Keratinocyte (primary cell): ENCODE measurements around the gene NOS1AP. TPM values are rescaled to one million over a fixed set of nuclear protein-coding genes. Genes with fewer than 3 reads are reported as not detected.

Source experiments
- DNase-seq: peaks from one replicate; pipeline ENCODE4 v3.0.0-alpha.2; 2011; ENCODE audit warnings: low read depth, missing footprints, low spot score
- FAIRE-seq: peaks from 2 replicates; lab custom pipeline; 2011; peaks lifted over from hg19 to GRCh38; lab: Jason Lieb, UNC
- H2AFZ ChIP-seq: 2 replicates; pipeline ENCODE4 v1.6.0; 2012; ENCODE audit warnings: low read length, control low read depth, inconsistent platforms; ENCODE audit not compliant: control insufficient read depth
- H3K27ac ChIP-seq: 2 replicates; pipeline ENCODE4 v1.5.1; 2011; ENCODE audit warnings: low read length; ENCODE audit not compliant: control insufficient read depth, insufficient read depth
- H3K27me3 ChIP-seq: 3 replicates; pipeline ENCODE4 v1.6.0; 2011; ENCODE audit warnings: low read length; ENCODE audit not compliant: control insufficient read depth, insufficient read depth; ENCODE audit errors: extremely low read depth
- H3K36me3 ChIP-seq, 2 experiments: 2 replicates in 1 of 2; 3 replicates in 1 of 2; pipeline ENCODE4 v1.5.1; 2011; ENCODE audit warnings: low read length in 2 of 2, mild to moderate bottlenecking in 1 of 2; ENCODE audit not compliant: control insufficient read depth in 2 of 2, insufficient read depth in 2 of 2; ENCODE audit errors: extremely low read depth in 1 of 2
- H3K4me1 ChIP-seq: 3 replicates; pipeline ENCODE4 v1.5.1; 2011; ENCODE audit warnings: low read length; ENCODE audit not compliant: control insufficient read depth, insufficient read depth; ENCODE audit errors: extremely low read depth
- H3K4me2 ChIP-seq: 3 replicates; pipeline ENCODE4 v1.6.0; 2011; ENCODE audit warnings: low read depth, low read length; ENCODE audit not compliant: control insufficient read depth, insufficient read depth; ENCODE audit errors: extremely low read depth
- H3K4me3 ChIP-seq, 3 experiments: fragments of 200-600 bp in 1 of 3; sonication (generic) in 1 of 3; 2 replicates in 2 of 3; 3 replicates in 1 of 3; pipeline ENCODE4 v1.5.1; 2011 to 2016; ENCODE audit warnings: low read length in 3 of 3, mild to moderate bottlenecking in 3 of 3, control low read depth in 2 of 3, inconsistent platforms in 1 of 3, low read depth in 1 of 3, mixed read lengths in 1 of 3, mixed run types in 1 of 3, moderate library complexity in 1 of 3; ENCODE audit not compliant: control insufficient read depth in 2 of 3, insufficient read depth in 2 of 3; ENCODE audit errors: extremely low read depth in 1 of 3
- H3K79me2 ChIP-seq: 2 replicates; pipeline ENCODE4 v1.6.0; 2012; ENCODE audit warnings: low read length; ENCODE audit not compliant: control insufficient read depth, insufficient read depth
- H3K9ac ChIP-seq: 3 replicates; pipeline ENCODE4 v1.6.0; 2011; ENCODE audit warnings: low read length; ENCODE audit not compliant: control insufficient read depth, insufficient read depth; ENCODE audit errors: extremely low read depth
- H3K9me1 ChIP-seq: 3 replicates; pipeline ENCODE4 v1.6.0; 2011; ENCODE audit warnings: low read length; ENCODE audit not compliant: control insufficient read depth, insufficient read depth; ENCODE audit errors: extremely low read depth
- H3K9me3 ChIP-seq: 2 replicates; pipeline ENCODE4 v1.5.1; 2012; ENCODE audit warnings: low read depth, low read length; ENCODE audit not compliant: control insufficient read depth
- H4K20me1 ChIP-seq: 3 replicates; pipeline ENCODE4 v1.6.0; 2011; ENCODE audit warnings: low read length; ENCODE audit not compliant: control insufficient read depth, insufficient read depth; ENCODE audit errors: extremely low read depth
- EZH2 ChIP-seq: IDR thresholded peaks from one replicate; pipeline ENCODE4 v1.6.1; 2012; ENCODE audit warnings: inconsistent platforms, mild to moderate bottlenecking, low read length, moderate library complexity
- dilution Hi-C: fragments of 300-500 bp; cut with MboI; formaldehyde crosslinking; loops from one replicate; pipeline ENCODE4 v1.7.0; 2020; ENCODE audit warnings: low sequenced_read_pairs; ENCODE audit not compliant: extremely low pct_ligation_motif_present
- polyA plus RNA-seq, 5 experiments: library from polyadenylated mRNA; depleted of rRNA in 3 of 5; stranded (reverse) in 3 of 5; stranded (forward) in 1 of 5; unstranded in 1 of 5; fragments of >200 nt; gene quantifications; 1 replicate in 1 of 5; 2 replicates in 3 of 5; 3 replicates in 1 of 5; pipeline versions ENCODE4 v1.2.1 to v1.2.3, GENCODE V29; 2011 to 2012; ENCODE audit warnings: missing spikeins in 2 of 5, low read depth in 1 of 5, low replicate concordance in 1 of 5
- TF ChIP-seq, protein P1 (sequence below), 3 experiments: IDR thresholded peaks in 1 of 3; conservative IDR thresholded peaks in 1 of 3; optimal IDR thresholded peaks in 1 of 3; 2 replicates in 2 of 3; 3 replicates in 1 of 3; pipeline versions ENCODE3 to v1.5.1; 2011; ENCODE audit warnings: low read length in 3 of 3, mild to moderate bottlenecking in 3 of 3, moderate library complexity in 2 of 3, control low read depth in 1 of 3, inconsistent platforms in 1 of 3; ENCODE audit not compliant: insufficient read depth in 2 of 3; ENCODE audit errors: extremely low read depth in 1 of 3

Gene NOS1AP
- polyA plus RNA-seq, 1 donor (not counting 4 experiments of a cell fraction or from before 2014, with no cell fraction given) = not detected

DNA sequence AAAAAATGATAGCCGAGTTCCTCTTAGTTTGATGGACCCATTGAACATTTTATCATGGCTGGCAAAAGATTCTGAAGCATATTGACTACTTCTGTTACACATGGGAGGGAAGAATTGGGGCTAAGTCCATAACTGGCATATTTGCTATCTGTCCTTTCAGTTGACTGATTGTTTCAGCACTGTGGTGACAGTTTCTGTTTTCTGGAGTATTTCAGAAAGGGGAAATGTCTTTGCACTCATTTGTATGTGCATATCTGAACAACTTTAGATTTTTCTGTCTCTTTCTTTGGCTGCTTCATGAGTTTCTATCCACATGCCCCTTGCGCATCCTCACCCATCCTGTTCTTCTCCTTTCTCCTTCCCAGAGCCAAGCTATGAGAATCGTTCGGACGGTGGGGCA is 274.0 kb downstream of the NOS1AP start:
- DNase-seq (no peak), FAIRE-seq (no peak)
- H4K20me1 ChIP-seq = no peaks in the 10 kb centered on the region
- no peaks in the 10 kb centered on the region for H3K36me3 ChIP-seq
- no peaks in the 10 kb centered on the region for H3K4me1 ChIP-seq
- H3K4me2 ChIP-seq = no peak overlapping the region
- H3K27me3 ChIP-seq = no peaks in the 10 kb centered on the region
- no peak overlapping the region for H3K4me3 ChIP-seq
- no peak overlapping the region for H3K27ac ChIP-seq
- no peaks in the 10 kb centered on the region for H3K9me1 ChIP-seq
- H3K9ac ChIP-seq = no peak overlapping the region
- H3K9me3 ChIP-seq = no peaks in the 10 kb centered on the region
- H2AFZ ChIP-seq = no peak overlapping the region
- TF ChIP-seq EZH2 = no peak
- TF ChIP-seq, protein P1, sequence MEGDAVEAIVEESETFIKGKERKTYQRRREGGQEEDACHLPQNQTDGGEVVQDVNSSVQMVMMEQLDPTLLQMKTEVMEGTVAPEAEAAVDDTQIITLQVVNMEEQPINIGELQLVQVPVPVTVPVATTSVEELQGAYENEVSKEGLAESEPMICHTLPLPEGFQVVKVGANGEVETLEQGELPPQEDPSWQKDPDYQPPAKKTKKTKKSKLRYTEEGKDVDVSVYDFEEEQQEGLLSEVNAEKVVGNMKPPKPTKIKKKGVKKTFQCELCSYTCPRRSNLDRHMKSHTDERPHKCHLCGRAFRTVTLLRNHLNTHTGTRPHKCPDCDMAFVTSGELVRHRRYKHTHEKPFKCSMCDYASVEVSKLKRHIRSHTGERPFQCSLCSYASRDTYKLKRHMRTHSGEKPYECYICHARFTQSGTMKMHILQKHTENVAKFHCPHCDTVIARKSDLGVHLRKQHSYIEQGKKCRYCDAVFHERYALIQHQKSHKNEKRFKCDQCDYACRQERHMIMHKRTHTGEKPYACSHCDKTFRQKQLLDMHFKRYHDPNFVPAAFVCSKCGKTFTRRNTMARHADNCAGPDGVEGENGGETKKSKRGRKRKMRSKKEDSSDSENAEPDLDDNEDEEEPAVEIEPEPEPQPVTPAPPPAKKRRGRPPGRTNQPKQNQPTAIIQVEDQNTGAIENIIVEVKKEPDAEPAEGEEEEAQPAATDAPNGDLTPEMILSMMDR (optimal IDR thresholded peaks at IDR 0.05 in 1 of 3, IDR thresholded peaks at IDR 0.05 in 1 of 3, conservative IDR thresholded peaks at IDR 0.05 in 1 of 3; ENCODE audit: extremely low read depth in 1 of 3, insufficient read depth in 2 of 3, low read length in 3 of 3) = no peak
- H3K79me2 ChIP-seq = no peaks in the 10 kb centered on the region
- dilution Hi-C loops = no loop called here

DNA sequence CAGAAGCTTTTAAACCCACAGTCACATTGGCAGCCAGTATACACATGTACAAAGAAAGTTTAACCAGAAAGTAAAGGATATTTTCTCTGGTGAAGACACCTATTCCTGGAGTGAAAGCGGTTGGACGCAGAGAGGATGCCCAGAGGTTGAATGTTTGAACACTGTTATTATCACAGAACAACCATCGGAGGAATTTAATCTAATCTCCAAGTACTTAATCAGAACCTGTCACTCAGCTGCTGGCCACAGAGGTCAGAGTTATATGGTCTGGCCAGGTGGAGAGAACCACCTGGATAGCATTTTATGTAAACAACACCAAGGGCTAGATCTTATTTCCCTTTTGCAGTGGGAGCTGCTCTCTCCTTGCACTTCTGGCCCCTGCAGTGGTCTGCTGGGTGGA is 277.8 kb downstream of the NOS1AP start:
- no peak for FAIRE-seq
- Histone ChIP-seq H3K4me1 (peaks cover 16% of the 10 kb centered on the region), H2AFZ (no peak overlapping the region), H3K4me3 (no peak overlapping the region), H3K79me2 (no peaks in the 10 kb centered on the region), H3K9ac (no peak overlapping the region), H3K4me2 (no peak overlapping the region), H4K20me1 (no peaks in the 10 kb centered on the region), H3K27me3 (no peaks in the 10 kb centered on the region), H3K36me3 (no peaks in the 10 kb centered on the region), H3K27ac (no peak overlapping the region), H3K9me3 (no peaks in the 10 kb centered on the region), H3K9me1 (no peaks in the 10 kb centered on the region)
- TF ChIP-seq EZH2 = no peak
- TF ChIP-seq, protein P1 (optimal IDR thresholded peaks at IDR 0.05 in 1 of 3, IDR thresholded peaks at IDR 0.05 in 1 of 3, conservative IDR thresholded peaks at IDR 0.05 in 1 of 3; ENCODE audit: extremely low read depth in 1 of 3, insufficient read depth in 2 of 3, low read length in 3 of 3) = no peak
- no peak for DNase-seq
- dilution Hi-C loops = no loop called here
